Measurements from ENCODE around the gene RAB11FIP3. TPM values are rescaled to one million over a fixed set of nuclear protein-coding genes. Genes with fewer than 3 reads are reported as not detected.

The RAB11FIP3 gene
- total RNA-seq, 1 experiment from 2014 or later: 37.5 TPM

GRCh38 chr16:515175-515938 lies 89.9 kb downstream of the RAB11FIP3 start:
- DNase-seq (ENCODE audit: unreplicated experiment): no peak
- ChIA-PET POLR2A (interaction anchor here (0.6 to 1.1 kb wide), 2 partner anchors 11 to 64 kb away, joined by 3 to 5 read pairs; no protein-coding TSS in a partner anchor), CTCF (interaction anchor here (0.6 kb wide), 1 partner anchor 84 kb away, joined by 4 read pairs; no protein-coding TSS in a partner anchor)
- no peaks in the 10 kb centered on the region for H3K27me3 Mint-ChIP-seq (ENCODE audit: insufficient read depth, unreplicated experiment)
- no peaks in the 10 kb centered on the region for H3K4me1 Mint-ChIP-seq (ENCODE audit: insufficient read depth, unreplicated experiment)
- H3K27ac Mint-ChIP-seq (ENCODE audit: low read depth, unreplicated experiment): no peak overlapping the region
- TF ChIP-seq CTCF (IDR thresholded peaks at IDR 0.05; ENCODE audit: unreplicated experiment): no peak
- H3K4me3 Mint-ChIP-seq (ENCODE audit: unreplicated experiment): no peak overlapping the region
- no TSS peak for BruUV-seq (replicated peaks)
- no peaks in the 10 kb centered on the region for H3K9me3 Mint-ChIP-seq (ENCODE audit: unreplicated experiment)
- peaks cover 24% of the 10 kb centered on the region for H3K36me3 Mint-ChIP-seq (ENCODE audit: insufficient read depth, unreplicated experiment)
- intact Hi-C loops (cut with micrococcal nuclease): no loop called here

- no TSS peak for BruUV-seq (replicated peaks)
- Mint-ChIP-seq H3K36me3 (ENCODE audit: insufficient read depth, unreplicated experiment) (peaks cover 30% of the 10 kb centered on the region), H3K27me3 (ENCODE audit: insufficient read depth, unreplicated experiment) (no peaks in the 10 kb centered on the region), H3K4me3 (ENCODE audit: unreplicated experiment) (no peak overlapping the region), H3K4me1 (ENCODE audit: insufficient read depth, unreplicated experiment) (no peaks in the 10 kb centered on the region), H3K9me3 (ENCODE audit: unreplicated experiment) (no peaks in the 10 kb centered on the region), H3K27ac (ENCODE audit: low read depth, unreplicated experiment) (no peak overlapping the region)
- ChIA-PET CTCF (no interaction called here), POLR2A (no interaction called here)
- no peak for DNase-seq (ENCODE audit: unreplicated experiment)
- no peak for TF ChIP-seq CTCF (IDR thresholded peaks at IDR 0.05; ENCODE audit: unreplicated experiment)
- intact Hi-C loops (cut with micrococcal nuclease): no loop called here
Measured at GRCh38 chr16:515939-516226, 90.4 kb downstream of the RAB11FIP3 start.

- Mint-ChIP-seq H3K4me1 (ENCODE audit: insufficient read depth, unreplicated experiment) (no peaks in the 10 kb centered on the region), H3K36me3 (ENCODE audit: insufficient read depth, unreplicated experiment) (peaks cover 34% of the 10 kb centered on the region), H3K4me3 (ENCODE audit: unreplicated experiment) (no peak overlapping the region), H3K9me3 (ENCODE audit: unreplicated experiment) (no peaks in the 10 kb centered on the region), H3K27ac (ENCODE audit: low read depth, unreplicated experiment) (no peak overlapping the region), H3K27me3 (ENCODE audit: insufficient read depth, unreplicated experiment) (no peaks in the 10 kb centered on the region)
- intact Hi-C loops (cut with micrococcal nuclease): no loop called here
- CTCF ChIA-PET: no interaction called here
- TF ChIP-seq CTCF (IDR thresholded peaks at IDR 0.05; ENCODE audit: unreplicated experiment): no peak
- DNase-seq (ENCODE audit: unreplicated experiment): no peak
- no TSS peak for BruUV-seq (replicated peaks)
- POLR2A ChIA-PET: interaction anchor here (1.0 kb wide), 1 partner anchor 11 kb away, joined by 5 read pairs; the partner anchor contains the start of gene CAPN15
Measured at GRCh38 chr16:516301-516700, 90.9 kb downstream of the RAB11FIP3 start.

GRCh38 chr16:518858-519257 lies 93.4 kb downstream of the RAB11FIP3 start:
- POLR2A ChIA-PET: interaction anchor here (1.0 kb wide), 1 partner anchor 9 kb away, joined by 4 read pairs; the partner anchor contains the start of gene CAPN15
- peaks cover 41% of the 10 kb centered on the region for H3K36me3 Mint-ChIP-seq (ENCODE audit: insufficient read depth, unreplicated experiment)
- no peak overlapping the region for H3K4me3 Mint-ChIP-seq (ENCODE audit: unreplicated experiment)
- no peak for TF ChIP-seq CTCF (IDR thresholded peaks at IDR 0.05; ENCODE audit: unreplicated experiment)
- H3K27me3 Mint-ChIP-seq (ENCODE audit: insufficient read depth, unreplicated experiment): no peaks in the 10 kb centered on the region
- intact Hi-C loops (cut with micrococcal nuclease): no loop called here
- CTCF ChIA-PET: interaction anchor here (0.7 kb wide), 1 partner anchor 32 kb away, joined by 3 read pairs; no protein-coding TSS in a partner anchor
- no peaks in the 10 kb centered on the region for H3K4me1 Mint-ChIP-seq (ENCODE audit: insufficient read depth, unreplicated experiment)
- H3K9me3 Mint-ChIP-seq (ENCODE audit: unreplicated experiment): no peaks in the 10 kb centered on the region
- H3K27ac Mint-ChIP-seq (ENCODE audit: low read depth, unreplicated experiment): no peak overlapping the region
- DNase-seq (ENCODE audit: unreplicated experiment): no peak
- no TSS peak for BruUV-seq (replicated peaks)

All from MCF 10A (cell line).